HG03196 (cell line): ENCODE results near the gene FBP2.
"Not testable (repeated sequence)": the region's sequence is repeated elsewhere in the genome, so short reads cannot be mapped to it uniquely, and the experiment has no call there.

ENCODE experiments used
- ATAC-seq: cut with Tn5 transposase; IDR thresholded peaks from one replicate; pipeline ENCODE4 v1.9.1; 2021; ENCODE audit not compliant: unreplicated experiment

The FBP2 gene

DNA sequence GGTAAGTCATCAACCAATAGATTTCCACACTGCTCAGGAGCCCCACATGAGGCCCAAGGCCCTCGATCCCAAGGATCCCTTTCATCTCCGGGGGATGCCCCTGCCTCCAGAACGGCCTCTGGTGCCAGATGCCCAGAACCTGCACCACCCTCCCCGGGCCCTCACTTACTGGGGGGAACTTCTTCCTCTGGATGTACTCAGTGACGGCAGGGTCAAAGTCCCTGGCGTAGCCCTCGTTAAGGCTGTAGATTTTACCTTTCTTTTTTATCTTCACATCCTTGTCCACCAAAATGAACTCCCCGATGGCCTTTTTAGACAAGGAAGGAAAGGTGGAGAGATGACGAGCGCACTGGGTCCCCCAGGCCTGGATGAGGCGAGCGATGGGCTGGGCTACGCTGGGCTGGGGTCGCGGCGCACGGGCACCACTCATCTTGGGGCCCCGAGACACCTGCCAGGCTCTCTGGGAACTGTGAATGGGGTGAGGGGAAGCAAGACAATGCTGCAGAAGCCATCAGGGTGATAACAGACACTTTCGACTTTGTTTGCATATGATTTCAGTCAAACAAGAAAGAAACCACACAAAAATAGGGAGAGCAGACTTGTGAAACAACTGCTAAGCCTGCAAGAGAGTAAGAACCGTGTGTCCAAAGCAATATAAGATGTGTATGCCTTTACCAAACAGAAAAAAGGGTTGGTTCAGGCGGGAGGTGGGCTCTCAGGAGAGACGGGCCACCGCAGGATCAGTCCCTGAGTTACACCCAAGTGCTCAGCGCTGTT, 13.2 kb upstream of the FBP2 start:
- no peak for ATAC-seq

DNA sequence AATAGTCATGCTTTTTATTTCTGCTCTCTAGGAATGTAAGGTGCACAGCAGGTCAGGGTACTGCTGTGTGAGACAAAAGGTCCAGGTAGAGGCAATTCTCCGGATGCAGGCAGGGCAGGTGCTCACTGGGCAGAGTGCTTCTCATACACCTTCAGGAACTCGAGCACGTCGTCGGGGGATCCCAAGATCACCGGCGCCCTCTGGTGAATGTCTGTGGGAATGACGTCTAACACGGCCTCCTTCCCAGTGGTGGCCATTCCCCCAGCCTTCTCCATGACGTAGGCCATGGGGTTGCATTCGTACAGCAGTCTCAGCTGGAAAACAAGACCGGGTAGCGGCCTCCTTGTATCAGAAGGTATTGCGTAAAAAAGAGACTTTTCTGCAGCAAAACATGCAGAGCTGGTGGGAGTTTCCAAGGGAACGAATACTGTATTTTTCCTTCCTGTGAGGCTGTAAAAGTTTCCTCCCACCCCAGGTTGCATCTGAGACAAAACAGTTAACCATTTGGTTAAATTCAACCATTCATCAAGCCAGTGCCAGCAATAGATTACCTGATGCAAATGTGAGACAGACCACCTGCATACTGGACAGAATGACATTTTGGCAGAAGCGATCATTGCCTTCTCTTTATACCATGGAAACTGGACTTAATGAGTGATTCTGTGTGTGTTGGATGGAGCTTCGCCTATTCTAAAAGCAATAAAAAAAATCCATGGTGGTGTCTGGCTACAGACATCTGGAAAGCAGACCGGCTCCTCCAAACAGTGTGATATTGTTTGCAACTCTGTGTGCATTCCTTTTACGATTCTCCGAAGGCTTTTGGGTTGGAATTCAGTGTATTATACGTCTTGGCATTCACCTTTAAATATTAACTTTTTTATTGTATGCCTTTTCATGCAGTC, 9.9 kb upstream of the FBP2 start:
- no peak for ATAC-seq

DNA sequence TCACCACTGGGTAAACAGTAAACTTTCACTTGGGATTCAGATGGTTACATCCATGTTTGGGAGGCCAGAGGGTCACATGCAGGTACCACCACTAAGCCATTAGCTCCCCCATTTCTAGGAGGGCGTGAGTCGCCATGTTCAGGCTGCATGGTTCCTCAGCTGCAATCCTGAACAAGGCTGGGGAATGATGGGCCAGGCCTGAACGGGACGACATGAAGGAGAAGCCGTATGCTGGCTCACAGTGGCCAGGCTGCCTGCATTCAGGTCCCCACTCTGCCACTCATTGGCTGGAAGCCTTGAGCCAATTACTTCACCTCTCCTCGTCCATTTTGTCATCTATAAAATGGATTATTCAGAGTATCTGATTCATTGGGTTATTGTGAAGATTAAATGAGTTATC, 9.0 kb upstream of the FBP2 start:
- no peak for ATAC-seq

DNA sequence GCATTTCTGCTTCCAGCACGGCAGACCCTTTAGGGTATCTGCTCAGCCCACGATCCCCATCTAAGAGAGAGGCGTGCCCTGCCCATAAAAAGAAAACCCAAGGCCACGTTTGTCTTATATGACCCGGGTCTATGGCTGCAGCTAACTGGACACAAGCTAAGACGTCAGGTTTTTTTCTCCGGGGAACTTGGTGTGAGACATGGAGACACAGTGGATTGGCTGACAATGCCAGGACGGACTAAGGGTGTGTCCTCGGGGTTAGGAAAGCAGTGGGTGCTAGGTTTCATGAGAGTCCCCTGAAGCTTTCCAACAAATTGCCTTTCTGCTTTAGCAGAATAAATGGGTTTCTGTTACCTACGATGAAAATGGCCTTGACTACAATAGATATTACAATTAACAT, 7.1 kb upstream of the FBP2 start:
- ATAC-seq, result no peak

DNA sequence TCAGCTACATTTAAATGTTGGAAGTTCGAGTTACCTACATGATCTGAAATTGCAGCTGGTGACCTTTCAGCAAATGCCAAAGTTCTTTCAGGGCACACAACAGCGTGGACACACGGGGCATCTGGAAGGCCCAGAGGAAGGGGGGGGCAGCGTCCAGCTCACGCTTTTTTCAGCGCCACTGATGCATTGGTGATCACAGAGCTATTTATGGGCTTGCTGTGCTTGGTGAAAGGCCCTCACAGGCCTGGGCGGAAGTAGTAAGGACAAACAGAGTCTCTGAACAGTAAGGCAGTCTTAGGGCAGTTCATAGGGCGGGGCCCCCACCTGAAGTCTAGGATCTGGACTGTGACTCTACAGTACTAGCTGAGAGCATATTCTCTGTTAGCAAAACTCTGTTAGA, 6.6 kb upstream of the FBP2 start:
- no peak for ATAC-seq

DNA sequence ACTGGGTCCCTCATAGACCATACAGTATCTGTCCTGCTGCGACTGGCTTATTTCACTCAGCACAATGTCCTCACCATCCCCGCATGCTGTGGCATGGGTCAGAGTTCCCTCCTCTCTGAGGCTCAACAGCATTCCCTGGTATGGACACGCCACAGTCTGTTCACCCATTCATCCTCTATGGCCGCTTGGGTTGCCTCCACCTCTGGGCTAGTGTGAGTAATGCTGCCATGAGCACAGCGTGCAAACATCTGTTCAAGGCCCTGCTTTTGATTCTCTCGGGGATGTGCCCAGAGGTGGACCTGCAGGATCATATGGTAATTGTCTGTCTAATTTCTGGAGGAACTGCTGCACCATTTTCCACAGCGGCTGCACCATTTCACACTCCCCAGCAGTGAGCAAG, 5.5 kb upstream of the FBP2 start:
- no peak for ATAC-seq

DNA sequence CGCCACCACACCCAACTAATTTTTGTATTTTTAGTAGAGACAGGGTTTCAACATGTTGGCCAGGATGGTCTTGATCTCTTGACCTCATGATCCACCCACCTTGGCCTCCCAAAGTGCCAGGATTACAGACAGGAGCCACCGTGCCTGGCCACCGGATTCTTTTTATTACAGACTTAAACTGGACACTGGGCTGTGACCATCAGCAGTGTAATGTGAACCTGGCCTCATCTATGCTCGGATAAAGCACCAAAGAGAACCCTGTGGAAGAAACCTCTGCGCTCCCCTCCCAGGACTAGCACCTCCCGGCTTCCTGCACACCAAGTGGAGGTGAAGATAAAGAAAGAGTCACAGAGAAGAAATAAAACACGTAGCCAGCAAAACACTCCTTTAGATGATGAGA, 941 bp downstream of the FBP2 start:
- not testable (repeated sequence) for ATAC-seq

DNA sequence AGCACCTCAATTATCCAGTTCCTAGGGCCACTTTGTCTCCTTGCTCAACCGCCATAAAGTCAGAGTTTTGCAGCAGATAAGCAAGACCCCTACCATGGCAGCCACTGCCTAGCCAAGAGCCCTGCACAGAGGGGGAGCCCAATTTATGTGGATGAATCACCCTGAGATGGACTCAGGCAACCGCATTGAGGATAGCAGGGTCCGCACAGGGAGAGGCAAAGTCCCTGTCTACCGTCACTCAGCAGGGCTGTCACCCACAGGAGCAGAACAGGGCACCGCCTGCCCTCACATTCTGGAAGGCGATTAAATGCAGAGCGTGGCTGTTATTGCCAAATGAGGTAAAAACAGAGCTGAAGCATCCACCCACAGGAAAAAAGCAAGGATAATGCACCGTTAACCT, 1.7 kb downstream of the FBP2 start:
- ATAC-seq, result no peak

DNA sequence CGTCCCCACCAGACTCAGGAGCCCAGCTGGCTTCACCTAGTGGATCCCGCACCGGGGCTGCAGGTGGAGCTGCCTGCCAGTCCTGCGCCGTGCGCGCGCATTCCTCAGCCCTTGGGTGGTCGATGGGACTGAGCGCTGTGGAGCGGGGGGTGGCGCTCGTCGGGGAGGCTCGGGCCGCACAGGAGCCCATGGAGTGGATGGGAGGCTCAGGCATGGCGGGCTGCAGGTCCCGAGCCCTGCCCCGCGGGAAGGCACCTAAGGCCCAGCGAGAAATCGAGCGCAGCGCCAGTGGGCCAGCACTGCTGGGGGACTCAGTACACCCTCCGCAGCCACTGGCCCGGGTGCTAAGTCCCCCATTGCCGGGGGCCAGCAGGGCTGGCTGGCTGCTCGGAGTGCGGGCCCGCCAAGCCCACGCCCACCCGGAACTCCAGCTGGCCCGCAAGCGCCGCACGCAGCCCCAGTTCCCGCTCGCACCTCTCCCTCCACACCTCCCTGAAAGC, 2.5 kb downstream of the FBP2 start:
- ATAC-seq, result not testable (repeated sequence)

DNA sequence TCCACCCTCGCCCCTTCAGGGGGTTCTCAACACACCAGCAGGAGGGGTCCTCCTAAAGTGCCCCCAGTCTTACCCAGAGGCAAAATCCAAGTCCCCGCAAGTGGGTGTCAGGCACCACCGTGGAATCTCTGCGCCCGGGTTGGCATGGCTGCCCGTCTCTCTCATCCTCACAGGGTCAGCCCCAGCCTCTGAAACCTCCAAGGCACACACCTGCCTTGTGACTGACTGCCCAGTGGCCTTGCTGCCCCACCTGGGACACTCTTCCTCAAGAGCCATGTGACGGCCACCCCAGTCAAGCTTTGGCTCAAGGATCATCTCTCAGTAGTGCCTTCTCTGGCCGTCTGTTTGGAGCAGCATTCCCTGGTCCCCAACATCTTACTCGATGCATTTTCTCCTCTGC, 4.9 kb downstream of the FBP2 start:
- ATAC-seq, result no peak

DNA sequence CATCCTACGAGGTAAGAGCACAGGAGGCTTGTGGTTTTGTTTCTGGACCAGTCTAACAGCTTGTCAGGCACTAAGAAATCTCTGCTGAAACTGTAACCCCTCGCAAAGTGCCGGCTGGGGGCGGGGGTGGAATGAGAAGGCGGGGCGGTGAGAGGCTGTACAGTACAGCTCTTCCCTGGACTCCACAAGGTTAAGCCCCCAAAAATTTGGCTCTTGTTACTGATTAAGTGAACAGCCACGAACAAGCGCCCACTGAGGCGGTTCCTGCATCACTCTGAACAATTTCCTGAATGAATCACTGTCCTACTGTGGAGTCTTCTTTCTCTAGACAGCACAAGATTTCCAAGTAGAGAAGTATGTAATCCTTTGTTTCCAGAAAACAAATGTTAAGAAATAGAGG, 6.8 kb downstream of the FBP2 start:
- no peak for ATAC-seq

DNA sequence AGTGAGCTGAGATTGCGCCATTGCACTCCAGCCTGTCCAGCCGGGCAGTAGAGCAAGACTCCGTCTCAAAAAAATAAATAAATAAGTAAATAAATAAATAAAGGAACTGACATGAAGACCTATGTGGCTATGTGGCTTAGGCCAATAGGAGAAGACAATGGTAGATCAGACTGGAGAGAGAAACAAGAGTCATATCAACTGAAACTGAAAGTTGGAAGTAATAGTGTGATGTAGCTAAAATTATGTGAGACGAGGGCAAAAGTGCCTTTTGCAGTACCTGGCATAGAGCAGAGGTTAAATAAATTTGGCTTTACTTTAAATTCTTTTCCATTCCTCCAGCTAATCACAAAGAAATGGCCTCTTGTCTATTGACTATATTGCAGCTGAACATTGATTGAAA, 7.3 kb downstream of the FBP2 start:
- ATAC-seq, result no peak

DNA sequence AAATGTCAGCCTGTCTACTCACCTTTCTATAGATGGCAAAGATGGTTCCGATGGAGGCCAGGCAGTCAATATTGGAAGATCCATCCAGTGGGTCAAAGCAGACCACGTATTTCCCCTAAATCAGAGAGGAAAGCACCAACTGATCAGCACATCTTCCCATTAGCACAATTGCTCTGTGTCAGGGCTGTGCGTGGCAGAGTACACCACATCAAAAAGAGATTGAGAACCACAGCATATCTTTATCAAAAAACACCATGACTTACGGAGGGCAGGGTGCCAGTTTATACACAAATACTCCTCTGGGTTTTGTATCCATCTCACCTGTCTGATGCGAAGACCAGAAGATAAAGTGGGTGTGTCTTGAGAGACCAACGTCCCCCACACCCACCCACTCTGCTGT, 9.1 kb downstream of the FBP2 start:
- no peak for ATAC-seq

DNA sequence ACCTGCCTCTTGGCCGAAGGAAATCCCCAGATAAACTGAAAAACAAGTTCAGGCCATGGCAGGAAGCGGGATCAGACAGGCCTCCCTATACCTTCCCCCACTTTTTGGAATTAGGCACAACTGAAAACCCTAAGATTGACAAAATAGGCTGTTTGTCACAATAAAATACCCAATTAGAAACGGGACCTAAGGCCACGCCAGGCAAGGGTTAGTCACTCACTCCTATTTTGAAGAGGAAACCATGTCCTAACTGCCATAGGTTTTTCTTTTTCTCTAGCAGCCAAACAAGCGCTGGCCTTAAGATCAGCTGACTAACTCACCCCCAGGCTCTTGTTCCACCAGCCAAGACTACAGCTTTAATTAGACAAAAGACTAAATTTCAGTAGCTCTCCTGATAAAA, 11.9 kb downstream of the FBP2 start:
- no peak for ATAC-seq

DNA sequence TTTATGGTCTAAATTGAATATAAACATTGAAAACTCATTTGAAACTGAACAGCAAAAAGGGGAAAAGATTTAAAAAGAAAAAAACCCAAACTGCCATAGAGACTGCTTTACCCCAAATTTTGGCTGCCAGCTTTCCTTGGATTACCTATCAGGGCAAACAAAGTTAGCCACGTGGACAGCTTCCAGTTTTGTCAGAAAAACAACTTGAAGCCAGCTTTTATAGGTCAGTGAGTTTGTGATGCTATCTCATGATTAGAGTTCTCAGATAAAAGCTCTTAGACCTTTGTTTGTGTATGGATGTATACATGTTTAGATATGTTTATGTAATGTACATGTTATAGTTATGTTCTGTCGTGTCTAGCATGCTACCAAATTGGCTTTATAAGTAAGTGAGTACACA, 16.1 kb downstream of the FBP2 start:
- no peak for ATAC-seq

DNA sequence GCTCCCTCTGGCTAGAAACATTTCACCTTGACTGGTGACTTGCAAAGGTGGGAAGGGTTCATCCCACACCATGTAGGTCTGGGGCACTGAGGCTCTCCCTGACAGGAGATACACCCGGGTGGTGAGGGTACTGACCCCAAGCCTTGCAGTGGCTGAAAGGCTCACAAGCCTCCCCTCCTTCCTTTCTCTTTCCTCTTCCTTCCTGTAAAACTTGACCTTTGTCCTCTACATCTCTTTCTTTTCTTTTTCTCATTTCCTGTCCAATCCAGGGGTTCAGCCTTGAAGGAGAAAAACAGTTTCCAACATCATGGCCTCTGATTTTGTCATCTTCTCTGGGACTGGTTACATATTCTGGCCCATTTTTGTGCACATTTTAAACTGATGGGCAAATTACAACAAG, 16.6 kb downstream of the FBP2 start:
- ATAC-seq, result no peak

DNA sequence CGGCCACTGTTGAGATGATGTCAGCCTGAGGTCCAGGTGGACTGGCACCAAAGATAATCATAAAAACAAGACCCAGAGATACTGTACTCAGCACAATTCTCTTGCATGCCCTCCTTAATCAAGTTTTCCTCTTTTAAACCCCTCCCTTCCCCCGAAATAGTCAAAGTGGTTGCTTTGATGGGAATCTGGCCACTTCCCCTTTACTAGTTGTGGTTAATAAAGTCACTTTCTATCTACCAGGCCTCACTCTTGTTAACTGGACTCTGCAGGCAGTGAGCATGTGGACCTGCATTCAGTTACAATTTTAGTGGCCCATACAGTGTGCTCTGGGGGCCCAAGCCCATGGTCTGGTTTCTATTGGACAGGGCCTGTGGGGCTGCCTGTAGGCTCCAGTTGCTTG, 17.5 kb downstream of the FBP2 start:
- no peak for ATAC-seq

DNA sequence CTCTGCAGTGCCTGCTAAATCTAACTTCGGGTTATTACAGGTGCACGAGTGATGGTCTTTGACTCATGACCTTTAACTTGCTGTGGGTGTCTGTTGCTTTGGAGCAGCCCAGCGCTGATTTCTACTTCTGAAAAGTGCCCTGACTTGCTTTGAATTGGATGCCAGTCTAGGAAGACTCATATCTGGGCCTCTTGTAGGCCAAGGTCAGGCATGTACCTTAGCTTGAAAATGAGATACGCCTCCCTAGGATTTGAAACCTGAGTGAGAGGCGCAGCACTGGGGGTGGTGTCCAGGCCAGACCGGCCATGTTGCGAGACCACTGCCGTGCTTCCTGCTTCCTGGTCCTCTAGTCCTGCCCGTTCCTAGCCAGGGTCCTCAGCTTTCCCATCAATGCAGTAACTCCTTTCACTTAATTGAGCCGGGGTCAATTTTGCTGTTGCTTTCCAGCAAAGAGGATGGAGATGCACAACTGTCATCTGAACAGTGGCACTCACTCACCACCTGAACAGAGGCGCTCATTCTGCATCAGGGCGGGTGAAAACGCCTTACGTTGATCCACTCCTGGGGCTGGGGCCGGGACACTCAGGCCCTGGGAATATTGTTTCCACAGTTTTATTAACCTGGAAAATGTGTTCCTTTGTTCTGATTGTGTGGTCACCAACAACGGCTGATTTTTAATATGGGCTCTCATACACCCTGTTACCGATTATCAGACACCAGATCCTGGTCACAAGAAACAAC, 24.5 kb downstream of the FBP2 start:
- ATAC-seq, result no peak

DNA sequence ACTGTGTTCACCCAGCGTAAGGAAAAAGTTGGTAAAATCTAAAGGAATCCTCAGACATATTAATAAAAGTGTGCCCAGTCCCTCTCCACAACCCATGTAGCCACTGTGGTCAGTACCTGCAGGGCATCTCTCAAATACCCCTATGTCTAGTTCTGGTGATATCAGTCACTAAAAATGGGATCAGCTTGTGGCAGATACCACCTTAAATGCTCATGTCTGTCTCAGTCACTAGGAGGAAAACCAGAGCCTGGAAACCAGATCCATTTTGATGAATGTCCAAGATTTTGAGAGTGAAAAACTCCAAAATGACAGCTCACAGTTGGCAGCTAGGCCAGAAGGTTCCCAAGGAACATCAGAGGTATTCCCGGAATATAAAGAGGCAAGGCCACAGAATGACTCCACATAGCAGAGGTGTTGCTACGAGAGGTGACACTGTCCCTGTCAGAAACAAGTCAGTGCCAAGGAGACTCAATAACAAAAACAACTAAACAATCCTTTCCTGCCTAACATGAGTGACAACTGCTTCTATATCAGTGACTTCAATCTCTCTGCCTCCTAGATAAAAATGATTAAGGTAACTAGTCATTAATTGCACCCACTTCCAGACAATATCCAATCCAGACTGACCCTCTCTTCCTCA, 25.3 kb downstream of the FBP2 start:
- ATAC-seq, result no peak

DNA sequence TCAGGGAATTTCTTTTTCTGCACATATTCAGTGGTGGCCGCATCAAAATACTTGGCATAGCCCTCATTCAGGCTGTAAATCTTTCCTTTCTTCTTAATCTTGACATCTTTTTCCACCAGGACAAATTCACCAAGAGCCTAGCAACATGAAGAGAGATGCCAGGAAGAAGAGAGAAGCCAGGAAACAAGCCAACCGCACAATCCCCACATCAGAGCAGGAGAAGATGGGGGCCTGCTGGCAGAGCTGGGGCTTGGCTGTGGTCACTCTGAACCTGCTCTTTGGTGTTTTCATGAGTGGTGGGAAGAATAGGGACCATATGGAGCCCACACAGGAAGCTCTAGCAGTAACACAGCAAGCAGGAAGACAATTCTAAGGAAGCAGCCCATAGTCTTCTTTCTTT, 26.4 kb downstream of the FBP2 start:
- ATAC-seq, result no peak

DNA sequence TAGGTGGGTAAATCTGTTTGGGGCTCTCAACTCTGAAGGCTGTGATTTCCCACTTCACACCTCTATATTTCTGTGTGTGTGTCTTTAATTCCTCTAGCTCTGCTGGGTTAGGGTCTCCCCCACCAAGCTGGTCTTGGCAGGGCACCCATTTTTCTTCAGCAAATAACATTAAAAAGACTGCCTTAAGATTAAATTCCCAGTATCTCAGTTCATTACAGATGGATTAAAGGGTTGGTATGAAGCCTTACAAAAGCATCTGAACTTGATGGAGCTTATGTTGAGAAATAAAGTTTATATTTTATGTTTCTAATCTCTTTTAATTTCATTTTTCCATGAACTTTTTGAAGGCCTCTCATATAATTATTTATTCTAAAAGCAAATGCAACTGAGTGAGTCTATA, 27.1 kb downstream of the FBP2 start:
- ATAC-seq, result no peak
